Measurements from ENCODE around the gene UTP4.

- TF ChIP-seq CTCF (IDR thresholded peaks at IDR 0.05) (no peak), POLR2A (IDR thresholded peaks at IDR 0.05) (no peak)
Observed at GRCh38 chr16:69115837-69116236, 16.6 kb upstream of the UTP4 start.

Measured in heart left ventricle (tissue), 13 donors.